DND-41 (cell line): ENCODE data around the gene GRM3.

ENCODE experiments used
- ATAC-seq: fragments of 200-7000 bp; cut with Tn5 transposase; 3 replicates; pipeline ENCODE4 v1.9.1; 2021; ENCODE audit warnings: low read depth; ENCODE audit not compliant: insufficient read depth
- DNase-seq: peaks from one replicate; pipeline ENCODE4 v3.0.0-alpha.2; 2020
- H2AFZ ChIP-seq: 2 replicates; pipeline ENCODE4 v1.6.0; 2012; ENCODE audit warnings: low read depth, low read length
- H3K27ac ChIP-seq: 2 replicates; pipeline ENCODE4 v1.5.1; 2012; ENCODE audit warnings: low read length, inconsistent platforms
- H3K27me3 ChIP-seq: fragments of 200-600 bp; sonication (generic); 2 replicates; pipeline ENCODE4 v1.6.0; 2012; ENCODE audit warnings: low read length, mild to moderate bottlenecking, inconsistent platforms; ENCODE audit not compliant: insufficient read depth, poor library complexity
- H3K36me3 ChIP-seq: 2 replicates; pipeline ENCODE4 v1.5.1; 2012; ENCODE audit warnings: low read length, inconsistent platforms; ENCODE audit not compliant: insufficient read depth
- H3K4me1 ChIP-seq: 2 replicates; pipeline ENCODE4 v1.5.1; 2012; ENCODE audit warnings: mild to moderate bottlenecking, low read length; ENCODE audit not compliant: insufficient read depth
- H3K4me2 ChIP-seq: 2 replicates; pipeline ENCODE4 v1.6.0; 2012; ENCODE audit warnings: mild to moderate bottlenecking, moderate library complexity, low read length, inconsistent platforms; ENCODE audit not compliant: insufficient read depth
- H3K4me3 ChIP-seq, 2 experiments: fragments of 200-600 bp in 1 of 2; shearing (Covaris generic) in 1 of 2; 2 replicates each; pipeline ENCODE4 v1.5.1; 2012 to 2016; ENCODE audit warnings: inconsistent platforms in 2 of 2, low read length in 2 of 2, mild to moderate bottlenecking in 2 of 2, low read depth in 1 of 2, moderate library complexity in 1 of 2
- H3K79me2 ChIP-seq: 2 replicates; pipeline ENCODE4 v1.6.0; 2012; ENCODE audit warnings: low read length, inconsistent platforms; ENCODE audit not compliant: insufficient read depth
- H3K9ac ChIP-seq: 2 replicates; pipeline ENCODE4 v1.6.0; 2012; ENCODE audit warnings: low read depth, mild to moderate bottlenecking, inconsistent platforms, low read length, moderate library complexity
- H3K9me3 ChIP-seq: 2 replicates; pipeline ENCODE4 v1.5.1; 2012; ENCODE audit warnings: low read length, moderate library complexity, mild to moderate bottlenecking, inconsistent platforms; ENCODE audit not compliant: insufficient read depth, severe bottlenecking
- H4K20me1 ChIP-seq: 2 replicates; pipeline ENCODE4 v1.6.0; 2012; ENCODE audit warnings: low read length; ENCODE audit not compliant: insufficient read depth
- EZH2 ChIP-seq: IDR thresholded peaks from 3 replicates; pipeline ENCODE4 v1.6.1; 2012; ENCODE audit warnings: borderline replicate concordance, low read depth, mild to moderate bottlenecking, moderate library complexity, low read length, inconsistent platforms; ENCODE audit not compliant: severe bottlenecking
- TF ChIP-seq, protein P1 (sequence below): IDR thresholded peaks from 2 replicates; pipeline ENCODE4 v1.5.1; 2012; ENCODE audit warnings: borderline replicate concordance, low read length, moderate library complexity, mild to moderate bottlenecking; ENCODE audit not compliant: poor library complexity, severe bottlenecking; ENCODE audit errors: extremely low read depth

Gene GRM3

GRCh38 chr7:86793136-86793535, 149.4 kb downstream of the GRM3 start:
- Histone ChIP-seq H3K9ac (no peak overlapping the region), H3K27ac (no peak overlapping the region), H3K9me3 (no peaks in the 10 kb centered on the region), H3K79me2 (no peaks in the 10 kb centered on the region), H2AFZ (no peak overlapping the region), H3K4me2 (no peak overlapping the region), H3K4me1 (no peaks in the 10 kb centered on the region), H3K4me3 (no peak overlapping the region), H4K20me1 (no peaks in the 10 kb centered on the region), H3K36me3 (no peaks in the 10 kb centered on the region), H3K27me3 (no peaks in the 10 kb centered on the region)
- TF ChIP-seq, protein P1, sequence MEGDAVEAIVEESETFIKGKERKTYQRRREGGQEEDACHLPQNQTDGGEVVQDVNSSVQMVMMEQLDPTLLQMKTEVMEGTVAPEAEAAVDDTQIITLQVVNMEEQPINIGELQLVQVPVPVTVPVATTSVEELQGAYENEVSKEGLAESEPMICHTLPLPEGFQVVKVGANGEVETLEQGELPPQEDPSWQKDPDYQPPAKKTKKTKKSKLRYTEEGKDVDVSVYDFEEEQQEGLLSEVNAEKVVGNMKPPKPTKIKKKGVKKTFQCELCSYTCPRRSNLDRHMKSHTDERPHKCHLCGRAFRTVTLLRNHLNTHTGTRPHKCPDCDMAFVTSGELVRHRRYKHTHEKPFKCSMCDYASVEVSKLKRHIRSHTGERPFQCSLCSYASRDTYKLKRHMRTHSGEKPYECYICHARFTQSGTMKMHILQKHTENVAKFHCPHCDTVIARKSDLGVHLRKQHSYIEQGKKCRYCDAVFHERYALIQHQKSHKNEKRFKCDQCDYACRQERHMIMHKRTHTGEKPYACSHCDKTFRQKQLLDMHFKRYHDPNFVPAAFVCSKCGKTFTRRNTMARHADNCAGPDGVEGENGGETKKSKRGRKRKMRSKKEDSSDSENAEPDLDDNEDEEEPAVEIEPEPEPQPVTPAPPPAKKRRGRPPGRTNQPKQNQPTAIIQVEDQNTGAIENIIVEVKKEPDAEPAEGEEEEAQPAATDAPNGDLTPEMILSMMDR, result no peak
- TF ChIP-seq EZH2, result no peak
- ATAC-seq, result no peak
- DNase-seq, result no peak

DNA sequence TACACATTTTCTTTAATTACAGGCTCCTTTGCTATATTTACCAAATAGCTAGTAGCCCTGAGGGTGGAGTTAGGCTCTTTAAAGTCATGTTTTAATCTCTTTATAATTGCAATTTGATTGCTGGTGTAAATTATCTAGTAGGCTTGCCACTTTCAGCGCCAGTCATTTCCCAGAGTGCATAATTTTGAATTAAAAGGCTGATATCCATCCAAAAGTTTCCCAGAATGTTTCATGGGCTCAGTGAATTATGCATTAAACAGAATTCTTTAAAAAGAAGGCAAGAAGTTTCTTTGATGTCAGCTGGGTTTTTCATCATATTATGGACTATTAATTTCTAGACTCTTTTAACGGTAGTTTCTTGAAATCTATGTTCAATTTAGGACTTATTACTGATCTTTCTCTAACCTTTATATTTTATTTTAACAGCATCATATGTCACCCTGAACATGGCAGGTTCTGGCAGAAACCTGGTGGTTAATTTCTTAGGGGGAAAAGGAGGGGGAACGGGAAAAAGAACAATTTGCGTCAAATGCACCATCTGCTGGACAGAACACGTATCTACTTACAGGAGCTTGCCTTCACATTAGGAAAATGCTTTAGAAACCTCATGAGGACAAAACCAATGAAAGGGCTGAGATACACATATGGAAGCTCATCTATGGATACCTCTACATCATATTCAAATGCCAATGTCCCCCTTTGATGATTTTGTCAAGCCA, 171.1 kb downstream of the GRM3 start:
- Histone ChIP-seq H4K20me1 (no peaks in the 10 kb centered on the region), H3K27ac (no peak overlapping the region), H3K9ac (no peak overlapping the region), H2AFZ (no peak overlapping the region), H3K4me1 (no peaks in the 10 kb centered on the region), H3K27me3 (peaks cover 3% of the 10 kb centered on the region), H3K4me3 (no peak overlapping the region), H3K9me3 (no peaks in the 10 kb centered on the region), H3K36me3 (no peaks in the 10 kb centered on the region), H3K79me2 (no peaks in the 10 kb centered on the region), H3K4me2 (no peak overlapping the region)
- DNase-seq (no peak), ATAC-seq (no peak; the same call in 2 of the 3 replicates)
- TF ChIP-seq, protein P1, result peak; percentile 54
- no peak for TF ChIP-seq EZH2

- Histone ChIP-seq H3K4me1 (no peaks in the 10 kb centered on the region), H3K4me3 (no peak overlapping the region), H3K79me2 (no peaks in the 10 kb centered on the region), H3K9ac (no peak overlapping the region), H3K27ac (no peak overlapping the region), H4K20me1 (no peaks in the 10 kb centered on the region), H3K9me3 (no peaks in the 10 kb centered on the region), H2AFZ (no peak overlapping the region), H3K27me3 (peaks cover 3% of the 10 kb centered on the region), H3K36me3 (no peaks in the 10 kb centered on the region), H3K4me2 (no peak overlapping the region)
- DNase-seq (no peak), ATAC-seq (no peak)
- TF ChIP-seq EZH2, result no peak
- TF ChIP-seq, protein P1, result no peak
Observed at GRCh38 chr7:86815556-86815955, 171.8 kb downstream of the GRM3 start.
